ENCODE results near the gene DIO2.

DIO2 gene

GRCh38 chr14:80223696-80224465 lies 12.6 kb upstream of the DIO2 start:
- DNase-seq (ENCODE audit: low read depth): no peak
- no peak for TF ChIP-seq CTCF (IDR thresholded peaks at IDR 0.05; ENCODE audit: low read length, missing control alignments)
- no peak overlapping the region for H3K4me3 ChIP-seq (replicated peaks; ENCODE audit: low read depth, low read length)

GRCh38 chr14:80216818-80217217 lies 5.5 kb upstream of the DIO2 start:
- no peak overlapping the region for H3K4me3 ChIP-seq (replicated peaks; ENCODE audit: low read depth, low read length)
- no peak for DNase-seq (ENCODE audit: low read depth)
- TF ChIP-seq CTCF (IDR thresholded peaks at IDR 0.05; ENCODE audit: low read length, missing control alignments): no peak

GRCh38 chr14:80215756-80216581 lies 4.7 kb upstream of the DIO2 start:
- DNase-seq (ENCODE audit: low read depth): peak; percentile 24
- H3K4me3 ChIP-seq (replicated peaks; ENCODE audit: low read depth, low read length): no peak overlapping the region
- TF ChIP-seq CTCF (IDR thresholded peaks at IDR 0.05; ENCODE audit: low read length, missing control alignments): no peak

- H3K4me3 ChIP-seq (replicated peaks; ENCODE audit: low read depth, low read length): no peak overlapping the region
- TF ChIP-seq CTCF (IDR thresholded peaks at IDR 0.05; ENCODE audit: low read length, missing control alignments): no peak
- no peak for DNase-seq (ENCODE audit: low read depth)
Observed at GRCh38 chr14:80215081-80215480, 3.8 kb upstream of the DIO2 start.

GRCh38 chr14:80213602-80214001 lies 2.3 kb upstream of the DIO2 start:
- H3K4me3 ChIP-seq (replicated peaks; ENCODE audit: low read depth, low read length): no peak overlapping the region
- DNase-seq (ENCODE audit: low read depth): peak; percentile 87
- TF ChIP-seq CTCF (IDR thresholded peaks at IDR 0.05; ENCODE audit: low read length, missing control alignments): peak; percentile 77

- peak overlapping the region; percentile 52 for H3K4me3 ChIP-seq (replicated peaks; ENCODE audit: low read depth, low read length)
- peak; percentile 54 for DNase-seq (ENCODE audit: low read depth)
Observed at GRCh38 chr14:80212023-80212397, 706 bp upstream of the DIO2 start.

More at GRCh38 chr14:80212023-80212397, 706 bp upstream of the DIO2 start:
- TF ChIP-seq CTCF (IDR thresholded peaks at IDR 0.05; ENCODE audit: low read length, missing control alignments): no peak

Measured in fibroblast of pulmonary artery (primary cell).